GM18499 (cell line): ENCODE measurements around the gene ELMO1.
A peak's percentile ranks its signal among the peaks of the same experiment; 100 is the strongest.

ENCODE experiments used
- ATAC-seq: cut with Tn5 transposase; IDR thresholded peaks from one replicate; pipeline ENCODE4 v1.9.1; 2021; ENCODE audit warnings: moderate number of reproducible peaks; ENCODE audit not compliant: insufficient read depth, unreplicated experiment

ELMO1 gene

DNA sequence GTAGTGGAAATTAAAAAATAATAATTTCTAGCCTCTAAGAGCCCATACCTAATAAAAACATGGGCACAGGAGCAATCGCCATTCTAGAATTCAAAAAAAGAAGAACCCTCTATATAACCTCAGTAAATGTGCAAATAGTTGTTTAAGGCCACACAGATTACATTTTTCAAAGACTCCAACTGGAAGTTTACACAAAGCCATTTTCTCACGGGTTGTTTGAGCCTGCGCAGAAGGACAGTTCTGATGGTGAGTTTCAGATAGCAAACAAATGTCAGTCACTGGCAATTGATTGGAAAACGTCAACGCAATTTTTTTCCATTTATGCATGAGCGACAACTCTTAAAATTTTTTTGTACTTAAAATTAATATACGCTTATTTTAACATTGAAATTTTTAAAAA lies 23.0 kb upstream of the ELMO1 start:
- ATAC-seq: no peak

DNA sequence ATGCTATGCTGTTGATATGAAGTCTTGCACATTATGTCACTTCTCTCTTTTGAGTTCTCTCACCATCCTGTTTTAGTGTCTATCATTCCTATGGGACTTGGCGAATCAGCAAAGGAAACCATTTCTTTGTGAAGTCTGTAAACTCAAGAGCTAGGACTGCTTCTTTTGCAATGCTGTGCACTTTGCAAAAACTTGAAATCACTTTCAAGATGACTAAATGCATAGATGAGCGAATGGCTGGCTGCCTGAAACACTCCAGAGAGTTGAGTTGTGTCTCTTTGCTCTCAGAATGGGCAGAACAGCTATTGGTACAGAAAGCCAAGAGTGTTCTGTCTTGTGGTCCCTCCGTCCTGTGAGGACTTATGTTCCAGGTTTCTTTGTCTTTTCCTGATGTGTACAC lies 18.3 kb upstream of the ELMO1 start:
- peak; percentile 73 for ATAC-seq

DNA sequence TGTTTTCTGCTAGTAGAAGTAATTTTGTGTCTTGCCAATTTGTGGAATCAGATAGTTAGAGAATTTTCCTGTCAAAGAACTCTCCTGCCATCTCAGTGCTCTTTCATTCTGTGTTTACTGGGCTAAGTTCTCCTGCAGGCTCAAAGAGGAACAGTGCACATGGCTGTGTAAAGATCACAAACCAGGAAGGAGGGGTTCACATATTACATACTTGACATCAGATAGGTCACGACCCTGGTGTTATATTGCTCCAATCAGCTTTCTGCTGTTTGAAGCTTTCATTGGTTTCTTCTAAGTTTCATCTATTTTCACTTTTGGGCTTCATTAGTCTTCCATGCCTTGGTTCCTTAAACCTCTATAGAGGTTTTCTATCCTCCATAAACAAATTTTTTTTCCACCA lies 13.5 kb upstream of the ELMO1 start:
- ATAC-seq: no peak

DNA sequence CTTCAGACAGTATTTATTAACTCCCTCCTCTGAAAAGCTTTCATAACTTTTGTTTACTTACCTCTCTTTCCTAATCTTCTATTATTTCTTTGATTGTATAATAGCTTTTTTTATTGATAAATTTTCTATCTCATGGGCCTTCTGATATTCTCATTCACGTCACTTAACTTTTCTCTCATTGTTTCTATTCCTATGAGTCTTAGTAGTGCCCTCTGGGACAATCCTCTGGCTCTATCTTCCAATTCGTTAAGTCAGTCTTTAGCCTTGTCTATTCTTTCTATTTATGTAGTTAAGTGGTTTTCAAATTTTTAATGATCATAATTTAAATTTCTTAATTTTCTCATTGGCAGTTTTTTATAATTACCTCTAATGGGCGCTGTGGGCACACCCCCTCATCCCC lies 6.4 kb upstream of the ELMO1 start:
- ATAC-seq: no peak

DNA sequence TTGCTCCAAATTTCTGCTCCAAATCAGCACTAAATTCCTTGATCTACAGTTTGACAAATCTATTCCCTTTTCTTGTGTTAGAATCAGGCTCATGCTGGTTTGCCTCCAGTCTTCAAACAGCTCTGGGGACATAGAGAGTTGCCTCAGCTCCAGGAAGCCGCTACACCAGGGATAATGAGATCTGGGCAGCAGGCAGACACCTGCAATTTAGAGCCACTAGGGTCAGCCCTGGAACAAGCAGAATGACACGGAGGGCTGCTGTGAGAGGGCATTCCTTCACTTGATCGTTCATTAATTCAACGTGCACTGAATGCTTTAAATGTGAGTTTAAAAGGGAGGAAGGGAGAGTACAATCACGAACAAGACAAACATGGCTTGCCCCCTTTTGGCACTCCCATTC lies 3.7 kb upstream of the ELMO1 start:
- ATAC-seq: no peak

DNA sequence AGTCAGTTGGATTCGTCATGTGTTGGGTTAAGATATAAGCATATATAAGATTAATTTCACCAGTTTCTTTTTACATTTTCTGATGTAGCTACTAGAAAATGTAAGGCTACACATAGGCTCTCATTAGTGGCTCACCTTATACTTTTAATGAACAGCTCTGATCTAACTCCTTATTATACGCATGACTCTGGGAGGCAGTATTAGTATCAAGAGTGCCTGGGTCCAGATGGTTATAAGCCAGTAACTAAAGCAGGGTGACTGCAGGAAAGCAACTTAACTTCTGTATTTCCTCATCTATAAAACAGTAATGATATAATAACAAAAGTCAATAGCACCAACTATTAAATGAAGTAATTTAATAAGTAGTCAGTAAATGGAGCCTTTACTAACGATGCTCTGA lies 1.4 kb upstream of the ELMO1 start:
- ATAC-seq: no peak

DNA sequence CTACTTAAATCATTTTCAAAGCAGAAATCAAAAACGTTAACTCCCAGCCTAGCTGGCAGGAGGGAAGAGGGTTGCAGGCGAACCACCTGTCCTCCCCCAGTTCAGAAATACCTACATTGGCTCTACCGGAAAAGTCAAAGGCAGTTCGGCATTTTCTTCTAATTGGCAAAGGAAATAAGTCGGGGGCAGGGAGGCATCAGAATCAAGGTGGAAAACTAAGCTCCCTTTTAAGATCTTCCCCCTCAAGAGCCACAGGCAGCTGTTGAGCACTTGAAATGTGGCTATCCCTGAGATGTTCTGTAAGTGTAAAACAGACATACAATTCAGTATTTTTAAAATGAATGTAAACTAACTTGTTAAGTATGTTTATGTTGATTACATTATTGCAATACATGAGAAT lies 957 bp upstream of the ELMO1 start:
- no peak for ATAC-seq

DNA sequence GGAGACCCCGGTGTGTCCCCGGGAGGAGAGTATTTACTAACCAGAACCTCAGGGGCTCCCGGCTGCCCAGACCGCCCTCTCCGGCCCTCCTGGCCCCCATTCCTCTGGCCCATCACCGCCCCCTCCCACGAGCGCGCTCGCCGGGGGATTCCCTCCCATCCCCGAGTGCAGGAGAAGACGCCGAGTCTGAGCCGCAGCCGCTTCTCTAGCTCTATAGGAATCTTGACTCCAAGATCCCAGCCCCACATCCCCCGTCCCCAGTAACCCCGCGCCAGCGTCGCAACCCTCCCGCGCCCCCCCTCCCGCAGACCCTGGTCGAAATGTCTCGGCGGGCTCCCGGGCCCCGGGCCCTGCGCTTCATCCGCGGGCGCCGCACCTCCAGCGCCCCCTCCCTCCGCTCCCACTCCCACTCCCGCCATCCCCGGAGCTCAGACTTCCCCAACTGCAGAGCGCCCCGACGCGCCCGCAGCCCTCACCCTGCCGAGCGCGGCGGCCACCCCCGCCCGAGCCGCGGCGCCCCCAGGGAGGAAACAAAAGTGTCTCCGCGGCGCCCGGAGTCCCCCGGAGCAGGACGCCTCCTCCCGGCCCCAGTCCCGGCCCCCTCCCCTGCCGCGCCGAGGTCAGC lies 541 bp downstream of the ELMO1 start:
- ATAC-seq: no peak

DNA sequence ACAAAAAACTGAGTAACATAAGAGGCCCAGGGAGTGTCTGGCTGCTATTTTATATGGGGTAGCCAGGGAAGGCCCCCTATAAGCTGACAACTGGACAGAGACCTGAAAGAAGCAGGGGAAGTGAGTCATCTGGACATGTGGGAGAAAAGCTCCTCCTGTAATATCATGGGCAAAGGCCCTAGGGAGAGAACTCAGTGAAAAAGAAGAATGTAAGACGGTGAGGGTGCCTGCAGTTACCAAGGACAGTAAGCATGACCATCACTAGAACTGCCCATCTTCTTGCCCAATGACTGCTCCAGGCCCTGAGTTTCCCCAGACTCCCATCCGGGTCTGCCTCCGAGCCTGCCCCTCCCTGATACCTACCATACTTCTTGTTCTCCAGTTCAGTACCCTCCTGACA lies 2.3 kb downstream of the ELMO1 start:
- ATAC-seq: no peak

DNA sequence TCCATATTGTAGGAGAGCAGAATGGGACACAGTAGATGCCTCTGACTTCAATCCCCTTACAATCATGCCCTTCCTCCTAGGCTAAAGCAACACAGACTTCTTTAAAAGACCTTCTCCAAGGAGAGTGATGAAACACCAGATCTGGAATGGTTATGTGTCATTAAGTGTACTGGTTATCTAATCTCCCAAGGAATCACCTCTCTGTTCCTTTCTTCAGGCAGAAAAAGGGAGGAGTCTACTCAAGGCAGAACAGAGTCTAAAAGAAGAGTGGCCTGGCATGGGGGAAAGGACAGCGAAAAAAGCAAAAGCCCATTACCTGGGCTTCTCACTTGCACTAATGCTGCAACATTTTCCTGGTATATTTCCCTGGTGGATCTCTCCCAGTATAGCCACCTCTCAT lies 2.9 kb downstream of the ELMO1 start:
- ATAC-seq: no peak

DNA sequence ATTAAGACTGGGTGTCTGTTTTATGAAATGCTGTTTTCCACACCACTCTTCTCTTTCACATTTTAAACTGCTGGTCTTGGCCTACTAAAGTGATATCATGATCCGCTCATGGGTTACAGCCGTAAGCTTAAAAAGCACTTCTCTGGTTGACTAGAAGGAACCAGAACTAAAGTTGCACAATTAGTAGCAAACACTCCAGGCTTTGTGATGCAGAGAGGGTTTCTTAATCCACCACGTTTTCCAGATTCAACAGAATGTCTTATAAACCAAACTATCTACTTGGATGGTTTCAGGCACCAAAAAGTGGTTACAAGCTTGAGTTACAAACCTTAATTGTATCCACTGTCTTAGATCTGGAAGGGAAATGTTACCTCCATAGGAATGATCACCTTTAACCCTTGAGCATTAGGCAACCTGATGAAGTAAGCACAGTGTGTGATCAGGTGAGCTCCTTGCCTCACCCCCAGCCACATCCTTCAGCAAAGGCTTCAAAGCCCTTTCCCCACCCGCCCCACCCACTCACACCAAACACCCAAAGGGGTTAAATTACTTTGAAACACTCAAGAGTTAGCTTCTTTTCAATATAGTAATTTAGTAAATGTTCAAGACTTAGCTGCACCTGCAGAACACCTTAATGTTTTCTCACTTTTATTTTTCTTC lies 3.5 kb downstream of the ELMO1 start:
- ATAC-seq: no peak

DNA sequence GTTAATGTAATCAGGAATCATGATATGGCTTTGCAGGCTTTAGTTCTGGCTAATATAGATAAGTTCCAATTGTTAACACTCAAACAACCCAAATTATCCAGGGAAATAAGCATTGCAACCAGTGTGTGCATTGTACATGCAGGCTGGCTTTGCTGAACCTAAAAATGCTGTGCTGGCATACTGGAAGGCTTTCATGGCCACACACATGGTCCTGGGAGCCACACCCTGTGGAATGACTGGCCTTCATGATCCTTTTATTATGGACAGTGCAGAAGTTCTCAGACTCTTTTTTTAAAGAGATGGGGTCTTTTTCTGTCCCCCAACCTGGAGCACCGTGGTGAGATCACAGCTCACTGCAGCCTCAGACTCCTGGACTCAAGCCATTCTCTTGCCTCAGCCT lies 5.0 kb downstream of the ELMO1 start:
- ATAC-seq: no peak

DNA sequence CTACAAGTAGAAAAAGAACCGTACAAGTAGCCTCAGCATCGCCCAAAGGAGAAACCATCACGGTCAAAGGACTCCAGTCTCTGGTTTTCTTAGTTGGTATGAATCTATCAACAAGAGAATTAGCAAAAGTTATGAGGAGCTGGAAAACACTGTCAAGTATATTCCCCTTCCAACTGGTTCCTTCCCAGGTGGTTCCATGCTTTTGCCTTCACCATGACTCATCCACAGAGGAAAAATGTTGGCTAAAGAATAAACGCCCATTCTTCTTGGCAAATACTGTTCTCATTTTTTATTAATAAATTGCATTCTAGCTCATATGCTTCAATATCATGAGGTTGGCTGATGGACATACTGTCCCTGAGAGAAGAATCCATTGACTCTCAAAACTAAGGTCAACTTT lies 6.4 kb downstream of the ELMO1 start:
- no peak for ATAC-seq

DNA sequence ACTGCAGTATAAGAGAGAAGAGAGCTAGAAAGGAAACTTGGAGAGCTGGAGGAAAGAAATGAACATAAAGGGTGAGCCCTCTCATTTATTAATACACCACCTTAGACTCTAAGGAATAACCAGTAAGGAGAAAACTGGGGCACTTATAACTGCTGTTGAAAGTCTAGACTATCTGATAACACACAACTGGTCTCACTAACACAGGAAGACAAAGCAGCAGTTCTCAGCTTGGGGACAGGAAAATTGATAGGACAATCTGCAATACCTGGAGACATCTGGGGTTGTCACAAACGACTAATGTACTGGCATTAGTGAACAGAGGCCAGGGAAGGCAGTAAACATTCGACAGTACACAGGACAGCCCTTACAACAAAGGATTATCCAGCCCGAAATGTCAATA lies 6.8 kb downstream of the ELMO1 start:
- no peak for ATAC-seq

DNA sequence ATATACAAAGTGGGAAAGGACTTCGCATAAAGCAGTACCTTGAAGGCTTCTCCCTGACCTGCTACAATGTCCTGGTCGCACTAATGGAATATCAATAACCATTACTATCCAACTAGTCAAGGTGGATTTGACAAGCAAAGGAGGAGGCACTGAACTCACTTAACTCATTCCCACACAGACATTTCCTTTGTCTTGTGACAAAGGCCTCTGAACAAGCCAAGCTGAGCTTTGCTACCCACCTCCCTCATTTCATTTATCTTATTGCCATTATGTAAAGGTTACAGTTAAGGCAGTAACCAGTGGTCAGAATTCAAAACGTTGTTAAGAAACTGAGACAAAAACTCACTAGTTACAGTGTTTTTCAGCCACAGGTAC lies 7.3 kb downstream of the ELMO1 start:
- ATAC-seq: no peak

DNA sequence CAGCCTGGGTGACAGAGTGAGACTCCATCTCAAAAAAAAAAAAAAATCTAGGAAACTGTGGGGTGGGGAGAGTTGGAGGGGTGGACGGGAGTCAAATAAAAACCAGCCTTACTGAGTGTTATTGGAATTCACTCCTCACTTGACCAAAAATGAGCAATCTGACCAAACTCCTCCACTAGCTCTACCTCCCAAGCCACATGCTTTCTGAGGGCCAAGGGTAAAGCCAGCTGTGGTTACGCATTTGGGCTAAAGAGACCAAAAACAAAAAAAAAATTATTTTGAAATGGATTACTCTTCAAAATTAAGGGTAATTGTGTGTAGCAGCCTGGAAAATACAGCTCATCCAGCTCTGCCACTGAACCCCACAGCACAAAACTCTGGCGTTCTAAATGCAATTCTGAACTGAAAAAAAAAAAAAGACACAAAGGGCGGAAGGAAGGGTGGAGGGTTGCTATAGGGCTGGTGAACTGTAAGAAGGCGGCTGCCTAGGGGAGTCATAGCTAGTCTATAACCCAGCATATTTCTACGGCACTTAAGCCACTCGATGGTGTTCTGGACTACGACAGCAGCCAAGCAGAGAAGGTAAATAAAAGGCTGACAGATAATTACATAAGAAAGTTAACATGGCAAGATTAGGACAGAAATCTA lies 7.8 kb downstream of the ELMO1 start:
- no peak for ATAC-seq

DNA sequence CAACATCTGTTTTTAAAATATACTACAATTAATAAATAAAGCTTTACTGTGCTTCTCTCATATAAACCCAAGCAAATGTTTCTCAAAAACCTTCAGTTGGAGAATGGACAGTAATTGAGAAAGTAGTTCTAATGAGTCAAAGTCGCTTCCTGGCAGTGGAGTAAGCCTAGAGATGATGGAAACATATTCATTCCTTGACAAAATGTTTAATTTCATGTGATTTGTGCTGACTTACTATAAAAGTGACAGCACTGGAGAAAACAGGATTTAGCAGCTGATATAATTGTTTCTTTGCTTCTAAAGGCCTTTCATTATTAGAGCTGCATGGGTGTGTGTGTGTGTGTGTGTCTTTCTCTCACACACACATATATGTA lies 9.0 kb downstream of the ELMO1 start:
- ATAC-seq: no peak

DNA sequence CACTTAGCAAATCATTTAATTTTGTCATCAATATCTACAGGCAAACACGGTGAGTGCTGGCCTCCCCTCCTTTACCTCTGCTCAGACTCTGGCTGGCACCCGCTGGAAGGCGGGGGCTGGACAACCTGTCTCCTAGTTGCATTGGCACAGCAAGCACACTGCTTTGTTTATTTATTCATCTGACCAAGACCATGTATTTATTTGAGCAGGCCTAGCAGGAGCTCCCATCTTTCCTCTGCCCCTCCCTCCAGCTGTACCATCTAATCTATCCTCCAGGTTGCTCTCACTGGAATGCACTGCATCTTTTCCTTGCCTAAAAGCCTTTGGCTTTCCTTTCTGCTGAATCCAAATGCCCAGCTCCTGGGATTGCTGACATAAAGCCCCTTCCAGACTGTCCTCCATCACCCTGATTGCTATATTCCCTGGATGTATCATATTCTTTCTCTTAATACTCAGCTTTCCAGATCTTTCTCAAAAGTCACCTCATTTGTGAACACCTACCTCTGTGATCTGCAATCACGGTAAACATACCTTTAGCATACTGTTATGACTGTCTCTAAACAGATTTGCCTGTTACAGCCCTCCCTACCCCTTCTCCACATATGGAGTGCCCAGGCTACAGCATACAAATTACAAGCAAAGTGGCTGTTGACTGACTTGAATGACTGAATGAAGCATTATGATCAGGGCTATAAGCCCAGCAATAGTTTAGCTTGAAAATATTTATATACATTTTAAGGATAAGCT lies 9.6 kb downstream of the ELMO1 start:
- ATAC-seq: no peak

DNA sequence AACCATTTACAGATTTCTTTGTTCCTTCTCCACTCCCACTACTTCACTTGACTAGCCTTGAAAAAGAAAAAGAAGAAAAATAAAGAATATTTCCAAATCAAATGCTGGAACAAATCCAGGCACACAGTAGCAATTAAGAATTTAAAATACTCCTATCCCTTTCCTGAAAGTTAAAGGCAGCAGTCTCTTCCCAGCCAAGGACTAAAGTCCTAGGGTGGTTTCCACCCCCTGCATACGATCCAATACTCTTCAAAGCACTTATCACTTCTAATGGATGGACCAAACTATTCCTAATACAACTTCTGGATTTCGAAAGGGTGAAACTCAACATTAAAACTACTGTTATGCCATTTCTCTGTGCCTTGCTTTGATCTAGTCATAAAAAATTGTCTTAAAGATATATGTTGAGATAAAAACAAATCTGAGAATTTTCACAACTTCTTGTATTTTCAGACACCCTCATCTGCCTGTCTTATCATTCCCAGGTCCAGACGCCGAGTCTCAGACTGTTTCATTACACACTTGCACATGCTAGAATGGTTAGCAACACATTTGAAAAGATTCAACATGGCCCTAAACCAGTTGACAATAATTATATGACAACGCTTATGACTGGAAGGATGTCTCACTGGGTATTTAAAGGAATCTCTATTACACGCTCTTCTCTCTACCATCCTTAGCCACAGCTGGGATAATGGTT lies 13.4 kb downstream of the ELMO1 start:
- no peak for ATAC-seq

DNA sequence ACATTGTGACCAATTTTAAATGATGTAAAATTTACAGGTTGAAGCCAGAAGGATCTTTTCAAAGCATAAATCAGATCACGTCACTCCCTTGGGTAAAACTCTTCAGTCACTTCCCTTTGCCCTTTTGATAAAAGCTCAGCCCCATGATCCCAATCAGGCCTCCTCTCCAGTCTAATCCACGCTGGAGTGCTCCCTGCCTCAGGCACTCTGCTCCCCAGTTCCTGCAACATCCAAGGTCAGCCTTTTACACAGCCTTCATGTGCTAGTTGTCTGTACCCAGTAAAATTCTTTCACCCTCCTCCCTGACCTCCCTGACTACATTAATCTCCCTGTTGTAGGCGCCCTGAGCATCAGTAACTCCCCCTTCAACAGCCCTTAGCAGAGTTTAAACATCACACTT lies 14.1 kb downstream of the ELMO1 start:
- ATAC-seq: no peak

DNA sequence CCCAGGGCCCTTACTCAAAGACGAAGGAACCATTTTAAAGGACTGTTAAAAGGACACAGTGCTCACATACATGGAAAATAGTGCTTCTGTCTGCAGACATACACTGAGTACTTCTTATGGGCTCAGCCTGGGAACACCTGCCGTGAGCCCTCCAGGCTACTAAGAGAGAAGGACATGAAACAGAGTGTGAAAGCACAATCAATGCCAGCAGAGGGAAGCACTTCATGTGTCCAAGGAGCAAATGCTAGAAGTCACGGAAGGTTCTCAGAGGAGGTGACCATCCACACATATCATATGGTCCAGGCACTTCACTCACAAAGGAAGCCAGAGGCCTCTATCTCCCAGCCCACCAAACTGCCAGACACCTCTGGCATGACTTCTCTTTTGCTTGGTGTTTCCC lies 15.5 kb downstream of the ELMO1 start:
- ATAC-seq: no peak
